Thyroid gland (tissue), 4 donors: ENCODE data around the gene SPACA5B.
"Not testable (repeated sequence)": the region's sequence is repeated elsewhere in the genome, so short reads cannot be mapped to it uniquely, and the experiment has no call there.

Experiments
- POLR2A ChIP-seq, 2 donors: fragments of 450-650 bp; IDR thresholded peaks; one replicate each; pipeline ENCODE4 v1.6.1; 2017; ENCODE audit warnings: antibody characterized with exemption in 2 of 2, mild to moderate bottlenecking in 2 of 2, moderate library complexity in 1 of 2
- TF ChIP-seq, protein P1 (sequence below), 6 experiments: fragments of 200-600 bp in 3 of 6; fragments of 450-650 bp in 3 of 6; sonication (generic) in 3 of 6; IDR thresholded peaks; one replicate each; pipeline ENCODE4 v1.5.1; 2016 to 2019; ENCODE audit warnings: antibody characterized with exemption in 6 of 6, mild to moderate bottlenecking in 2 of 6, inconsistent platforms in 1 of 6, moderate library complexity in 1 of 6

DNA sequence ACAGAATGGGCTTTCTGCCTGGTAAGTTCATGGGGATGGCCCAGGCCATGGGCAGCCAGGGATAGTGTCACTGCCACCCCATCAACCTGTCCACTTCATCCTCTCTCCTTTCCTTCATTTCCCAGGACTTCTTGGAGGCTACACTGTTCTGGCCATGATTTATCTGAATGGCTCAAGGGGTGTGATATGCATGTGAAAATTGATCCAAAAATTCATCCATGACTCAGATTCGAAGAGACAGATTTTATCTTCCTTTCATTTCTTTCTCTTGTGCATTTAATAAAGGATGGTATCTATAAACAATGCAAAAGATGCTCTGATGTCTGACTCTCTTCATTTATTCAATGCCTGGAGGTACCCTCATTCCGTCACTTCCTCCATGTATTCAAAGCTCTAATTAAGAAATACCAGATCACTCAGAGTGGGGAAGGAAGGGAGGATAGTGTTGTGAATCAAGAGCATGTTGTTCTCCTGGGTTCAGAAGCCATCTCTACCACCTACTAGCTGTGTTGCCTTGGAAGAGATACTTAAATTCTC lies 1.9 kb downstream of the SPACA5B start:
- TF ChIP-seq, protein P1, sequence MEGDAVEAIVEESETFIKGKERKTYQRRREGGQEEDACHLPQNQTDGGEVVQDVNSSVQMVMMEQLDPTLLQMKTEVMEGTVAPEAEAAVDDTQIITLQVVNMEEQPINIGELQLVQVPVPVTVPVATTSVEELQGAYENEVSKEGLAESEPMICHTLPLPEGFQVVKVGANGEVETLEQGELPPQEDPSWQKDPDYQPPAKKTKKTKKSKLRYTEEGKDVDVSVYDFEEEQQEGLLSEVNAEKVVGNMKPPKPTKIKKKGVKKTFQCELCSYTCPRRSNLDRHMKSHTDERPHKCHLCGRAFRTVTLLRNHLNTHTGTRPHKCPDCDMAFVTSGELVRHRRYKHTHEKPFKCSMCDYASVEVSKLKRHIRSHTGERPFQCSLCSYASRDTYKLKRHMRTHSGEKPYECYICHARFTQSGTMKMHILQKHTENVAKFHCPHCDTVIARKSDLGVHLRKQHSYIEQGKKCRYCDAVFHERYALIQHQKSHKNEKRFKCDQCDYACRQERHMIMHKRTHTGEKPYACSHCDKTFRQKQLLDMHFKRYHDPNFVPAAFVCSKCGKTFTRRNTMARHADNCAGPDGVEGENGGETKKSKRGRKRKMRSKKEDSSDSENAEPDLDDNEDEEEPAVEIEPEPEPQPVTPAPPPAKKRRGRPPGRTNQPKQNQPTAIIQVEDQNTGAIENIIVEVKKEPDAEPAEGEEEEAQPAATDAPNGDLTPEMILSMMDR (IDR thresholded peaks at IDR 0.05) = not testable (repeated sequence)
- TF ChIP-seq POLR2A (IDR thresholded peaks at IDR 0.05) = not testable (repeated sequence)
